Inflammatory macrophage treated with lipopolysaccharide for 4 hours (primary cell): ENCODE data around the gene ARHGAP30.
"Not testable (repeated sequence)": the region's sequence is repeated elsewhere in the genome, so short reads cannot be mapped to it uniquely, and the experiment has no call there.

Source experiments
- DNase-seq: peaks from one replicate; pipeline ENCODE4 v3.0.0-alpha.2; 2020

The ARHGAP30 gene

GRCh38 chr1:161069731-161070270, at the start of gene ARHGAP30:
ARHGAP30 (minus strand) TSS chr1:161069891; CDS start chr1:161069624, 267 bp downstream.
- peak; percentile 90 for DNase-seq

- peak; percentile 88 for DNase-seq
These were observed 48.3 kb upstream of the ARHGAP30 start, which contains the start of the genes NIT1 and PFDN2 for GRCh38 chr1:161117759-161118581. NIT1 (plus strand) TSS chr1:161118105; CDS start chr1:161118177, 72 bp downstream. PFDN2 (minus strand) TSS chr1:161118037; CDS start chr1:161118026, 11 bp downstream.

- not testable (repeated sequence) for DNase-seq
These were observed 46.3 kb upstream of the ARHGAP30 start for GRCh38 chr1:161115961-161116360.

GRCh38 chr1:161115132-161115711, 45.5 kb upstream of the ARHGAP30 start:
- DNase-seq: peak; percentile 59

GRCh38 chr1:161114556-161114955, 44.9 kb upstream of the ARHGAP30 start:
- no peak for DNase-seq

GRCh38 chr1:161113915-161114314, 44.2 kb upstream of the ARHGAP30 start:
- no peak for DNase-seq

- DNase-seq: peak; percentile 59
These were observed 41.8 kb upstream of the ARHGAP30 start for GRCh38 chr1:161111527-161111926.

- peak; percentile 66 for DNase-seq
These were observed 41.4 kb upstream of the ARHGAP30 start for GRCh38 chr1:161111117-161111516.

- peak; percentile 72 for DNase-seq
These were observed 36.7 kb upstream of the ARHGAP30 start for GRCh38 chr1:161106431-161106830.

- DNase-seq: no peak
These were observed 30.9 kb upstream of the ARHGAP30 start for GRCh38 chr1:161100556-161100955.

GRCh38 chr1:161099090-161099802, 29.6 kb upstream of the ARHGAP30 start:
- no peak for DNase-seq

- DNase-seq: no peak
These were observed 28.7 kb upstream of the ARHGAP30 start, which contains the start of gene KLHDC9 for GRCh38 chr1:161098210-161099068. KLHDC9 (plus strand) TSS chr1:161098361; CDS start chr1:161098536, 175 bp downstream.

GRCh38 chr1:161096530-161096929, 26.8 kb upstream of the ARHGAP30 start:
- DNase-seq: peak; percentile 92

GRCh38 chr1:161096015-161096414, 26.3 kb upstream of the ARHGAP30 start:
- DNase-seq: no peak

- no peak for DNase-seq
These were observed 25.5 kb upstream of the ARHGAP30 start for GRCh38 chr1:161095230-161095629.

GRCh38 chr1:161094481-161094880, 24.8 kb upstream of the ARHGAP30 start:
- no peak for DNase-seq

GRCh38 chr1:161092621-161093028, 22.9 kb upstream of the ARHGAP30 start:
- DNase-seq: peak; percentile 41

GRCh38 chr1:161091796-161092507, 22.3 kb upstream of the ARHGAP30 start:
- DNase-seq: no peak

GRCh38 chr1:161091093-161091492, 21.4 kb upstream of the ARHGAP30 start:
- DNase-seq: no peak

- DNase-seq: no peak
These were observed 20.9 kb upstream of the ARHGAP30 start for GRCh38 chr1:161090617-161091016.

GRCh38 chr1:161089938-161090337, 20.2 kb upstream of the ARHGAP30 start:
- no peak for DNase-seq
